ENCODE measurements around the gene GLUL.

The GLUL gene

GRCh38 chr1:182357913-182358312, 33.7 kb downstream of the GLUL start:
- no peak for DNase-seq (ENCODE audit: low read depth)
- no peak overlapping the region for H3K4me3 ChIP-seq (ENCODE audit: control insufficient read depth, low read depth, low read length)
- no peak for TF ChIP-seq CTCF (IDR thresholded peaks at IDR 0.05; ENCODE audit: control insufficient read depth, insufficient read depth, low read depth, low read length, missing control alignments)

GRCh38 chr1:182357171-182357570, 34.4 kb downstream of the GLUL start:
- DNase-seq (ENCODE audit: low read depth): no peak
- TF ChIP-seq CTCF (IDR thresholded peaks at IDR 0.05; ENCODE audit: control insufficient read depth, insufficient read depth, low read depth, low read length, missing control alignments): no peak
- no peak overlapping the region for H3K4me3 ChIP-seq (ENCODE audit: control insufficient read depth, low read depth, low read length)

- no peak overlapping the region for H3K4me3 ChIP-seq (ENCODE audit: control insufficient read depth, low read depth, low read length)
- TF ChIP-seq CTCF (IDR thresholded peaks at IDR 0.05; ENCODE audit: control insufficient read depth, insufficient read depth, low read depth, low read length, missing control alignments): no peak
- no peak for DNase-seq (ENCODE audit: low read depth)
Observed at GRCh38 chr1:182355723-182356098, 35.9 kb downstream of the GLUL start.

GRCh38 chr1:182351790-182352364, 39.7 kb downstream of the GLUL start:
- TF ChIP-seq CTCF (IDR thresholded peaks at IDR 0.05; ENCODE audit: control insufficient read depth, insufficient read depth, low read depth, low read length, missing control alignments): no peak
- no peak overlapping the region for H3K4me3 ChIP-seq (ENCODE audit: control insufficient read depth, low read depth, low read length)
- DNase-seq (ENCODE audit: low read depth): no peak

- no peak for DNase-seq (ENCODE audit: low read depth)
- no peak overlapping the region for H3K4me3 ChIP-seq (ENCODE audit: control insufficient read depth, low read depth, low read length)
- TF ChIP-seq CTCF (IDR thresholded peaks at IDR 0.05; ENCODE audit: control insufficient read depth, insufficient read depth, low read depth, low read length, missing control alignments): no peak
Observed at GRCh38 chr1:182350839-182351238, 40.8 kb downstream of the GLUL start.

- no peak overlapping the region for H3K4me3 ChIP-seq (ENCODE audit: control insufficient read depth, low read depth, low read length)
- peak; percentile 11 for DNase-seq (ENCODE audit: low read depth)
- no peak for TF ChIP-seq CTCF (IDR thresholded peaks at IDR 0.05; ENCODE audit: control insufficient read depth, insufficient read depth, low read depth, low read length, missing control alignments)
Observed at GRCh38 chr1:182348961-182349747, 42.4 kb downstream of the GLUL start.
